H9 (cell line): ENCODE measurements around the gene IFITM1. TPM values are rescaled to one million over a fixed set of nuclear protein-coding genes. Genes with fewer than 3 reads are reported as not detected.

Experiments
- DNase-seq: peaks from one replicate; pipeline ENCODE4 v3.0.0-alpha.2; 2017
- H2AFZ ChIP-seq: one replicate; pipeline ENCODE4 v1.6.1; 2013; ENCODE audit warnings: mild to moderate bottlenecking, low read length, control low read depth, moderate library complexity
- H2AK5ac ChIP-seq: 2 replicates; pipeline ENCODE4 v1.6.1; 2013; ENCODE audit warnings: low read length, control low read depth, mixed read lengths; ENCODE audit not compliant: insufficient read length
- H2BK120ac ChIP-seq: one replicate; pipeline ENCODE4 v1.6.1; 2013; ENCODE audit warnings: low read depth, mild to moderate bottlenecking, low read length, control low read depth, inconsistent platforms; ENCODE audit not compliant: poor library complexity, severe bottlenecking
- H2BK12ac ChIP-seq: 2 replicates; pipeline ENCODE4 v1.6.1; 2013; ENCODE audit warnings: low read length, control low read depth, mixed read lengths, low read depth; ENCODE audit not compliant: insufficient read length
- H2BK15ac ChIP-seq: 2 replicates; pipeline ENCODE4 v1.6.1; 2013; ENCODE audit warnings: low read depth, low read length, control low read depth
- H2BK20ac ChIP-seq: one replicate; pipeline ENCODE4 v1.6.1; 2013; ENCODE audit warnings: low read depth, mild to moderate bottlenecking, low read length, control low read depth, inconsistent platforms; ENCODE audit not compliant: poor library complexity, severe bottlenecking
- H2BK5ac ChIP-seq: 2 replicates; pipeline ENCODE4 v1.6.1; 2013; ENCODE audit warnings: low read length, control low read depth, mixed read lengths; ENCODE audit not compliant: insufficient read length
- H3K14ac ChIP-seq: 2 replicates; pipeline ENCODE4 v1.6.1; 2013; ENCODE audit warnings: low read length, control low read depth; ENCODE audit not compliant: insufficient read depth
- H3K18ac ChIP-seq: 2 replicates; pipeline ENCODE4 v1.6.1; 2013; ENCODE audit warnings: low read depth, mild to moderate bottlenecking, mixed read lengths, low read length, control low read depth; ENCODE audit not compliant: insufficient read length
- H3K23ac ChIP-seq: 2 replicates; pipeline ENCODE4 v1.6.1; 2013; ENCODE audit warnings: low read length, control low read depth, mixed read lengths, low read depth; ENCODE audit not compliant: insufficient read length
- H3K23me2 ChIP-seq: 2 replicates; pipeline ENCODE4 v1.6.1; 2013; ENCODE audit warnings: low read depth, mild to moderate bottlenecking, mixed read lengths, low read length, control low read depth; ENCODE audit not compliant: insufficient read length, poor library complexity, severe bottlenecking
- H3K27ac ChIP-seq: 2 replicates; pipeline ENCODE4 v1.5.1; 2013; ENCODE audit warnings: low read length, control low read depth, mixed read lengths, low read depth; ENCODE audit not compliant: insufficient read length
- H3K27me3 ChIP-seq: 2 replicates; pipeline ENCODE4 v1.6.1; 2013; ENCODE audit warnings: low read length, control low read depth, inconsistent platforms; ENCODE audit not compliant: insufficient read depth
- H3K4ac ChIP-seq: 2 replicates; pipeline ENCODE4 v1.6.1; 2013; ENCODE audit warnings: low read depth, mild to moderate bottlenecking, control low read depth, inconsistent platforms, low read length, moderate library complexity
- H3K4me1 ChIP-seq: 2 replicates; pipeline ENCODE4 v1.6.1; 2013; ENCODE audit warnings: low read length, control low read depth, inconsistent platforms; ENCODE audit not compliant: insufficient read depth
- H3K4me2 ChIP-seq: 2 replicates; pipeline ENCODE4 v1.6.1; 2013; ENCODE audit warnings: low read length, control low read depth, mixed read lengths; ENCODE audit not compliant: insufficient read length, insufficient read depth
- H3K56ac ChIP-seq: 2 replicates; pipeline ENCODE4 v1.6.1; 2013; ENCODE audit warnings: low read depth, mild to moderate bottlenecking, mixed read lengths, low read length, control low read depth; ENCODE audit not compliant: insufficient read length
- H3K79me1 ChIP-seq: 2 replicates; pipeline ENCODE4 v1.6.1; 2013; ENCODE audit warnings: low read depth, mild to moderate bottlenecking, moderate library complexity, low read length, control low read depth, inconsistent platforms; ENCODE audit not compliant: insufficient read depth, poor library complexity, severe bottlenecking
- H3K79me2 ChIP-seq: 2 replicates; pipeline ENCODE4 v1.6.1; 2013; ENCODE audit warnings: low read length, control low read depth, inconsistent platforms; ENCODE audit not compliant: insufficient read depth
- H3K9ac ChIP-seq: 2 replicates; pipeline ENCODE4 v1.6.1; 2013; ENCODE audit warnings: low read length, control low read depth, mixed read lengths; ENCODE audit not compliant: insufficient read length; ENCODE audit errors: extremely low read depth
- H3K9me3 ChIP-seq: one replicate; pipeline ENCODE4 v1.6.1; 2013; ENCODE audit warnings: low read depth, low read length, inconsistent platforms; ENCODE audit not compliant: control insufficient read depth
- H3T11ph ChIP-seq: one replicate; pipeline ENCODE4 v1.6.1; 2013; ENCODE audit warnings: mild to moderate bottlenecking, low read length, control low read depth, inconsistent platforms
- H4K20me1 ChIP-seq: one replicate; pipeline ENCODE4 v1.6.1; 2013; ENCODE audit not compliant: control insufficient read depth, insufficient read length, insufficient read depth
- H4K5ac ChIP-seq: 2 replicates; pipeline ENCODE4 v1.6.1; 2013; ENCODE audit warnings: low read depth, mild to moderate bottlenecking, mixed read lengths, low read length, control low read depth; ENCODE audit not compliant: insufficient read length
- H4K8ac ChIP-seq: replicated peaks from 2 replicates; pipeline ENCODE4 v1.6.1; 2013; ENCODE audit warnings: low read length, control low read depth, mixed read lengths, low read depth; ENCODE audit not compliant: insufficient read length
- H4K91ac ChIP-seq: 2 replicates; pipeline ENCODE4 v1.6.1; 2013; ENCODE audit warnings: low read depth, mild to moderate bottlenecking, moderate library complexity, mixed read lengths, low read length, control low read depth; ENCODE audit not compliant: insufficient read length
- H3K27ac Mint-ChIP-seq, 3 experiments: 2 replicates in 2 of 3; 3 replicates in 1 of 3; pipeline ENCODE4 v1.8.0; 2020 to 2021; ENCODE audit warnings: mixed read lengths in 3 of 3, mild to moderate bottlenecking in 1 of 3, moderate library complexity in 1 of 3
- H3K27me3 Mint-ChIP-seq: 2 replicates; pipeline ENCODE4 v1.8.0; 2021; ENCODE audit warnings: low read depth, mild to moderate bottlenecking, moderate library complexity, mixed read lengths
- H3K36me3 Mint-ChIP-seq, 3 experiments: 2 replicates in 2 of 3; 3 replicates in 1 of 3; pipeline ENCODE4 v1.8.0; 2020 to 2021; ENCODE audit warnings: low read depth in 3 of 3, mixed read lengths in 3 of 3; ENCODE audit not compliant: insufficient read depth in 1 of 3
- H3K4me1 Mint-ChIP-seq, 2 experiments: 2 replicates each; pipeline ENCODE4 v1.8.0; 2020; ENCODE audit warnings: mixed read lengths in 2 of 2
- H3K4me3 Mint-ChIP-seq, 2 experiments: 2 replicates in 1 of 2; 3 replicates in 1 of 2; pipeline ENCODE4 v1.8.0; 2020 to 2021; ENCODE audit warnings: mild to moderate bottlenecking in 2 of 2, mixed read lengths in 2 of 2, moderate library complexity in 1 of 2
- H3K9me3 Mint-ChIP-seq, 2 experiments: 2 replicates in 1 of 2; 3 replicates in 1 of 2; pipeline ENCODE4 v1.8.0; 2020; ENCODE audit warnings: mild to moderate bottlenecking in 2 of 2, mixed read lengths in 2 of 2, moderate library complexity in 1 of 2
- CTCF ChIP-seq: fragments of 200-600 bp; sonication (generic); conservative IDR thresholded peaks from 3 replicates; pipeline ENCODE4 v1.8.0; 2021; ENCODE audit warnings: antibody characterized with exemption, mild to moderate bottlenecking
- WGBS: extraction: QIAGEN DNeasy Blood & Tissue Kit; methylation state at CpG from one replicate; pipeline ENCODE4 v1.1.7; 2013; ENCODE audit warnings: missing lambda C conversion rate, low lambda C conversion rate, mixed read lengths; ENCODE audit not compliant: insufficient read length; ENCODE audit errors: extremely low coverage; 5-methylcytosine and 5-hydroxymethylcytosine counted together
- total RNA-seq: library from RNA; stranded (reverse); gene quantifications from 2 replicates; pipeline ENCODE4 v1.2.1, GENCODE V29; 2021

Gene IFITM1
- total RNA-seq, 1 experiment from 2014 or later, result 500 TPM

- H3K4me3 Mint-ChIP-seq, result no peak overlapping the region; a peak in 1 of 5 replicates
- no peaks in the 10 kb centered on the region for H3K79me1 ChIP-seq
Observed at GRCh38 chr11:303363-303762, 10.5 kb upstream of the IFITM1 start.

More at GRCh38 chr11:303363-303762, 10.5 kb upstream of the IFITM1 start:
- Histone ChIP-seq H2BK12ac (no peak overlapping the region), H2AFZ (no peak overlapping the region), H3K9me3 (no peaks in the 10 kb centered on the region), H3K23ac (no peak overlapping the region), H3K27ac (no peak overlapping the region), H3K4ac (no peak overlapping the region), H3K14ac (no peak overlapping the region), H4K20me1 (no peaks in the 10 kb centered on the region), H2AK5ac (no peak overlapping the region), H3K27me3 (no peaks in the 10 kb centered on the region), H4K5ac (no peak overlapping the region), H3K79me2 (no peaks in the 10 kb centered on the region), H3K56ac (no peak overlapping the region), H3K9ac (no peak overlapping the region), H3K4me1 (peaks cover 15% of the 10 kb centered on the region; the same call in 1 of the 2 replicates), H2BK20ac (no peak overlapping the region), H4K8ac (no peak overlapping the region), H4K91ac (no peak overlapping the region), H2BK120ac (no peak overlapping the region), H3K23me2 (no peaks in the 10 kb centered on the region), H3K4me2 (no peak overlapping the region), H2BK15ac (no peak overlapping the region), H3K18ac (no peak overlapping the region), H2BK5ac (no peak overlapping the region), H3T11ph (no peak overlapping the region)
- Mint-ChIP-seq H3K36me3 (peaks cover 0 to 10% (median 4%) of the 10 kb centered on the region in 3 experiments; a peak in 4 of 7 replicates), H3K27ac (peak overlapping the region in 2 of 3 experiments; percentile 23 to 40; a peak in 2 of 7 replicates), H3K4me1 (peaks cover 53 to 69% of the 10 kb centered on the region in 2 experiments), H3K9me3 (peaks cover 2 to 10% of the 10 kb centered on the region in 2 experiments; a peak in 3 of 5 replicates), H3K27me3 (no peaks in the 10 kb centered on the region)
- no peak for DNase-seq
- WGBS, result no CpG with 5 or more reads among the region's 12 CpGs
- TF ChIP-seq CTCF, result no peak
